Measurements from ENCODE around the gene MYH9. TPM values are rescaled to one million over a fixed set of nuclear protein-coding genes. Genes with fewer than 3 reads are reported as not detected.
"Not testable (repeated sequence)": the region's sequence is repeated elsewhere in the genome, so short reads cannot be mapped to it uniquely, and the experiment has no call there.

Gene MYH9
- total RNA-seq, 1 donor from 2014 or later, result 111 TPM

DNA sequence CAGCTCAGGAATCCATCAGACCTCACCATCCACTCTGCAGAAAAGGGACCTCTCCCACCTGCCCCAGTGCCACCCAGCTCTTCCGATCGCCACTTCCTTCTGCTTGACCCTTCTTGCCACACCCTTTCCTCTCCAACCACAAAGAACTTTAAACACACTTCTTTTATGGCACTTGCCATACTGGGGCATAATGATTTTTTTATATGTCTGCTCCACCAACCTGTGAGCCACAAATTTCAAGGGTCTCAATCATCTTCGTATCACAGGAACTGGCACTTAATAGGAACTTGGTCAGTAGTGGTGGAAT, 11.7 kb upstream of the MYH9 start:
- no peak overlapping the region for H3K27ac ChIP-seq (ENCODE audit: low read depth, low read length)
- H3K4me3 ChIP-seq (ENCODE audit: low read length in 3 of 3), result no peak overlapping the region
- H3K9me3 ChIP-seq (ENCODE audit: control insufficient read depth in 3 of 3, low read length in 3 of 3), result no peaks in the 10 kb centered on the region
- H3K27me3 ChIP-seq (ENCODE audit: control insufficient read depth in 3 of 3, insufficient read depth in 3 of 3, low read length in 3 of 3), result no peaks in the 10 kb centered on the region
- H3K36me3 ChIP-seq (ENCODE audit: control insufficient read depth in 3 of 3, insufficient read depth in 3 of 3, low read length in 3 of 3), result no peaks in the 10 kb centered on the region
- H3K4me1 ChIP-seq (ENCODE audit: control insufficient read depth in 3 of 3, insufficient read depth in 3 of 3, low read length in 3 of 3), result peaks cover 0 to 4% (median 0%) of the 10 kb centered on the region in 3 donors
- no peak overlapping the region for H3K9ac ChIP-seq (ENCODE audit: low read depth in 1 of 3, low read length in 3 of 3)

DNA sequence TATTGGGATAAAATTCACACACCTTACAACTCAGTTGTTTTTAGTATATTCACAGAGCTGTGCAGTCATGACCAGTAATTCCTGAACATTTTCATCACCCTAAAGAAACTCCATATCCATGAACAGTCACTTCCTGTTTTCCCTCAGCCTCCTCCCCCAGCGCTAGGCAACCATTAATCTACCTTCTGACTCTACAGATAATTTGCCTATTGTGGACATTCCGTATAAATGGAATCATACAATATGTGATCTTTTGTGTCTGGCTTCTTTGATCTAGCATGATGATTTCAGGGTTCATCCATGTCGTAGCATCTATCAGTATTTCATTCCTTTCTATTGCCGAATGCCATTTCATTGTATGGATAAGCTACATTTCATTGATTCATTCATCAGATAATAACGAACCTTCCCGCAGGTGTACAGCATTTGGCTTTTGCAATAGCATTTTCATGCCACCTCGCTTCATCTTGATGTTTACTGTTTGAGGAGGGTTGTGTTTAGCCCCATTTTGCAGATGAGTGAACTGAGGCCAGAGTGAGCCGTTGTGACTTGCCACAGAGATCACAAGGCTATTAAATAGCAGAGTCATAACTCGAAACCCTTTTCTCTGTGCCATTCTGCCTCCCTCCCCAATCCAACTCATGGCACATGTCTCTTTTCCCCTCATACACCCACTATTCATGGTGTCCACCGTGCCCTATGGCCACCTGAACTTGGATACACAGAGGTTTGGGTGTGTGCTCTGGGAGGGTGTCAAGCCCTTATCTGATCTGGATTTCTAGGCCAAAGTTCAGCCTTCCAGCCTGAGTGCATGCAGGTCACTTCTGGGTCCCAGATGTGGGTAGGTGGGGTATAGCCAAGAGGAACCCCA, 11.1 kb upstream of the MYH9 start:
- Histone ChIP-seq H3K27ac (ENCODE audit: low read depth, low read length) (no peak overlapping the region), H3K9ac (ENCODE audit: low read depth in 1 of 3, low read length in 3 of 3) (no peak overlapping the region), H3K9me3 (ENCODE audit: control insufficient read depth in 3 of 3, low read length in 3 of 3) (no peaks in the 10 kb centered on the region), H3K27me3 (ENCODE audit: control insufficient read depth in 3 of 3, insufficient read depth in 3 of 3, low read length in 3 of 3) (no peaks in the 10 kb centered on the region), H3K4me3 (ENCODE audit: low read length in 3 of 3) (no peak overlapping the region), H3K36me3 (ENCODE audit: control insufficient read depth in 3 of 3, insufficient read depth in 3 of 3, low read length in 3 of 3) (no peaks in the 10 kb centered on the region), H3K4me1 (ENCODE audit: control insufficient read depth in 3 of 3, insufficient read depth in 3 of 3, low read length in 3 of 3) (peaks cover 0 to 4% (median 0%) of the 10 kb centered on the region in 3 donors)

- Histone ChIP-seq H3K27me3 (ENCODE audit: control insufficient read depth in 3 of 3, insufficient read depth in 3 of 3, low read length in 3 of 3) (no peaks in the 10 kb centered on the region), H3K36me3 (ENCODE audit: control insufficient read depth in 3 of 3, insufficient read depth in 3 of 3, low read length in 3 of 3) (no peaks in the 10 kb centered on the region), H3K9ac (ENCODE audit: low read depth in 1 of 3, low read length in 3 of 3) (no peak overlapping the region), H3K4me1 (ENCODE audit: control insufficient read depth in 3 of 3, insufficient read depth in 3 of 3, low read length in 3 of 3) (peaks cover 0 to 4% (median 0%) of the 10 kb centered on the region in 3 donors), H3K9me3 (ENCODE audit: control insufficient read depth in 3 of 3, low read length in 3 of 3) (no peaks in the 10 kb centered on the region), H3K27ac (ENCODE audit: low read depth, low read length) (no peak overlapping the region), H3K4me3 (ENCODE audit: low read length in 3 of 3) (no peak overlapping the region)
Measured at GRCh38 chr22:36397131-36398093, 9.6 kb upstream of the MYH9 start.

- H3K27ac ChIP-seq (ENCODE audit: low read depth, low read length), result no peak overlapping the region
- H3K9ac ChIP-seq (ENCODE audit: low read depth in 1 of 3, low read length in 3 of 3), result no peak overlapping the region
- no peaks in the 10 kb centered on the region for H3K36me3 ChIP-seq (ENCODE audit: control insufficient read depth in 3 of 3, insufficient read depth in 3 of 3, low read length in 3 of 3)
- peaks cover 0 to 4% (median 0%) of the 10 kb centered on the region in 3 donors for H3K4me1 ChIP-seq (ENCODE audit: control insufficient read depth in 3 of 3, insufficient read depth in 3 of 3, low read length in 3 of 3)
- H3K27me3 ChIP-seq (ENCODE audit: control insufficient read depth in 3 of 3, insufficient read depth in 3 of 3, low read length in 3 of 3), result no peaks in the 10 kb centered on the region
- H3K9me3 ChIP-seq (ENCODE audit: control insufficient read depth in 3 of 3, low read length in 3 of 3), result no peaks in the 10 kb centered on the region
- no peak overlapping the region for H3K4me3 ChIP-seq (ENCODE audit: low read length in 3 of 3)
Measured at GRCh38 chr22:36395915-36396314, 8.1 kb upstream of the MYH9 start.

GRCh38 chr22:36395055-36395849, 7.5 kb upstream of the MYH9 start:
- no peak overlapping the region for H3K4me3 ChIP-seq (ENCODE audit: low read length in 3 of 3)
- H3K27me3 ChIP-seq (ENCODE audit: control insufficient read depth in 3 of 3, insufficient read depth in 3 of 3, low read length in 3 of 3), result no peaks in the 10 kb centered on the region
- H3K9me3 ChIP-seq (ENCODE audit: control insufficient read depth in 3 of 3, low read length in 3 of 3), result no peaks in the 10 kb centered on the region
- H3K4me1 ChIP-seq (ENCODE audit: control insufficient read depth in 3 of 3, insufficient read depth in 3 of 3, low read length in 3 of 3), result peaks cover 0 to 4% (median 0%) of the 10 kb centered on the region in 3 donors
- H3K9ac ChIP-seq (ENCODE audit: low read depth in 1 of 3, low read length in 3 of 3), result no peak overlapping the region
- no peak overlapping the region for H3K27ac ChIP-seq (ENCODE audit: low read depth, low read length)
- no peaks in the 10 kb centered on the region for H3K36me3 ChIP-seq (ENCODE audit: control insufficient read depth in 3 of 3, insufficient read depth in 3 of 3, low read length in 3 of 3)

DNA sequence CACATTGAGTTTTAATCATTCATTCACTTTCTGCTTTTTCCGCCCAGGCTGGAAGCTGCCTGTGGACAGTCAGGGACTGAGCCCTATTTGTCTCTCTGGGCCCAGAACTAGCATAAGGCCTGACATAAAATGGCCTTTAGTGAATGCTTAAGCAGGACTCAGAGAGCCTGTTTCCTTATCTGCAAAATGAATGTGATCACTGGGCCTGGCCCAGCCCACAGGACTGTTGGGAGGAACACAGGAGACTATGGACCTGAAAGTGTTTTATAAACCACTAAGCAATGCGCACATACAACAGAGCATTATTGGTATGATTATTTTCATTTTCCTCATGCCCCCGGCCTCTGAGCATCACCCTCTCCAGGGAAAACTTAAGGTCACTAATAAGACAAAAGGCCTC, 3.9 kb upstream of the MYH9 start:
- H3K9ac ChIP-seq (ENCODE audit: low read depth in 1 of 3, low read length in 3 of 3), result no peak overlapping the region
- H3K4me1 ChIP-seq (ENCODE audit: control insufficient read depth in 3 of 3, insufficient read depth in 3 of 3, low read length in 3 of 3), result peaks cover 3 to 6% (median 4%) of the 10 kb centered on the region in 3 donors
- H3K9me3 ChIP-seq (ENCODE audit: control insufficient read depth in 3 of 3, low read length in 3 of 3), result no peaks in the 10 kb centered on the region
- no peak overlapping the region for H3K4me3 ChIP-seq (ENCODE audit: low read length in 3 of 3)
- no peaks in the 10 kb centered on the region for H3K27me3 ChIP-seq (ENCODE audit: control insufficient read depth in 3 of 3, insufficient read depth in 3 of 3, low read length in 3 of 3)
- no peak overlapping the region for H3K27ac ChIP-seq (ENCODE audit: low read depth, low read length)
- no peaks in the 10 kb centered on the region for H3K36me3 ChIP-seq (ENCODE audit: control insufficient read depth in 3 of 3, insufficient read depth in 3 of 3, low read length in 3 of 3)

DNA sequence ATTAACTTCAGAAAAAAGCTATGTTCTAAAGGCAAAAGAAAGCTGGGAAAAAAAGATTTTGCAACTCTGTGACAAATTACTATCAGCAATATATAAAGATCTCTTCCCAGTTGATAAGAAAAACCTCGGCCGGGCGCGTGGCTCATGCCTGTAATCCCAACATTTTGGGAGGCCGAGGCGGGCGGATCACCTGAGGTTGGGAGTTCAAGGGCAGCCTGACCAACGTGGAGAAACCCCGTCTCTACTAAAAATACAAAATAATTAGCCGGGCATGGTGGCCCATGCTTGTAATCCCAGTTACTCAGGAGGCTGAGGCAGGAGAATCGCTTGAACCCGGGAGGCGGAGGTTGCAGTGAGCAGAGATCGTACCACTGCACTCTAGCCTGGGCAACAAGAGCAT, 1.4 kb upstream of the MYH9 start:
- not testable (repeated sequence) for H3K4me3 ChIP-seq (ENCODE audit: low read length in 3 of 3); H3K9ac ChIP-seq (ENCODE audit: low read depth in 1 of 3, low read length in 3 of 3); H3K27me3 ChIP-seq (ENCODE audit: control insufficient read depth in 3 of 3, insufficient read depth in 3 of 3, low read length in 3 of 3); H3K9me3 ChIP-seq (ENCODE audit: control insufficient read depth in 3 of 3, low read length in 3 of 3); H3K27ac ChIP-seq (ENCODE audit: low read depth, low read length); H3K36me3 ChIP-seq (ENCODE audit: control insufficient read depth in 3 of 3, insufficient read depth in 3 of 3, low read length in 3 of 3)
- peaks cover 20 to 28% (median 26%) of the 10 kb centered on the region in 3 donors for H3K4me1 ChIP-seq (ENCODE audit: control insufficient read depth in 3 of 3, insufficient read depth in 3 of 3, low read length in 3 of 3)

DNA sequence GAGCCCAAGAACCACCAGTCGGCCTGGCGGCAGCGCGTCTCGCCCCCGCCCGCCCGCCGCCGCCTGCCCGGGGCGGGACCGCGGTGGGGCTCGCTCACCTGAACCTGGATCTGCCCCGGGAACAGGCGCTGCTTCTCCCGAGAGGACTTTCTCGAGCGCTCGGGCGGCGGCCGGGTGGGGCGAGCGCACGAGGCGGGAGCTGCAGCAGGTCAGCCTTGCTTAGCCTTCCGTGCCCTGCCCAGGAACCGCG, 133 bp downstream of the MYH9 start:
- Histone ChIP-seq H3K4me1 (ENCODE audit: control insufficient read depth in 3 of 3, insufficient read depth in 3 of 3, low read length in 3 of 3) (peaks cover 28 to 37% (median 34%) of the 10 kb centered on the region in 3 donors), H3K36me3 (ENCODE audit: control insufficient read depth in 3 of 3, insufficient read depth in 3 of 3, low read length in 3 of 3) (peaks cover 0 to 7% (median 0%) of the 10 kb centered on the region in 3 donors), H3K27ac (ENCODE audit: low read depth, low read length) (peak overlapping the region; percentile 88), H3K9me3 (ENCODE audit: control insufficient read depth in 3 of 3, low read length in 3 of 3) (no peaks in the 10 kb centered on the region), H3K4me3 (ENCODE audit: low read length in 3 of 3) (peak overlapping the region; percentile 64 to 83 (median 75)), H3K9ac (ENCODE audit: low read depth in 1 of 3, low read length in 3 of 3) (peak overlapping the region; percentile 82 to 88 (median 82)), H3K27me3 (ENCODE audit: control insufficient read depth in 3 of 3, insufficient read depth in 3 of 3, low read length in 3 of 3) (no peaks in the 10 kb centered on the region)

DNA sequence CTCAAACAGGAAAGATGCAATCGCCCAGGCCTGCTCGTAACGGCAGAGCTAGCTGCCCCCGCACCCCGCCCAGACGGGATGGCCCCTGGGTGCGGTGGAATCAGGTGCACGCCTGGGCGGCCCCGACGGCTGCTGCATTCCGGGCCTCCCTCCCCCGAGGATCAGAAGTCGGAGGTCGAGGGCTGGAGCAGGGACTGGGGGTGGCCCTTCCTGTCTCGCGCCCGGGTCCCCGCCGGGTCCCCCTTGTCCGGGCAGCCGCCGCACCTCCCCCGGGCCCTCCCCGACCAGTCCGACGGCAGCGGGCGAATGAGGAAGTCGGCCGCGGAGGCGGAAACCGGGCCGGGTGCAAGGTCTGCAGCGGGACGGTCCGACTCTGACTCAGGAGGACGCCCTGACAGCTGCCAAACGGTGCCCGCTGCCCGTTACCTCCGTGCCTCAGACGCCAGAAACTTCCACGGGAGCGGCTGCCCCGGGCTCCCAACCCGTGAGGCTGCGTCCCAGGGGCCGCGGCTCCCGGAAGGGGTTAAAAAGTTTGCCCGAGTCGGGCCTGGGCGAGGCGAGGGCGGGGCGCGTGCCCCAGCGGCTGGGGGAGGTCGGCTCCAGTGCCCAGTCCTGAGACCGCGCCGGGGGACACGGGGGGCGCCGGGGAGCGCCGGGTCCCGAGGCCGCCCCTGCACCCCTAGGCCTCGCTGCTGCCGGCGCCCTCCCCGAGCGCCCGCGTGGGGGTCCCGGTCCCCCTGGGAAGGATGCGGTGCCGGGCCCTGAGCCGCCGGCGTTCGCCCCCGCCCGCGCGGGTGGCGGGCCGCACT, 663 bp downstream of the MYH9 start:
- H3K4me3 ChIP-seq (ENCODE audit: low read length in 3 of 3), result peak overlapping the region; percentile 64 to 83 (median 75)
- peak overlapping the region; percentile 82 to 88 (median 82) for H3K9ac ChIP-seq (ENCODE audit: low read depth in 1 of 3, low read length in 3 of 3)
- H3K9me3 ChIP-seq (ENCODE audit: control insufficient read depth in 3 of 3, low read length in 3 of 3), result no peaks in the 10 kb centered on the region
- H3K36me3 ChIP-seq (ENCODE audit: control insufficient read depth in 3 of 3, insufficient read depth in 3 of 3, low read length in 3 of 3), result peaks cover 0 to 7% (median 0%) of the 10 kb centered on the region in 3 donors
- H3K4me1 ChIP-seq (ENCODE audit: control insufficient read depth in 3 of 3, insufficient read depth in 3 of 3, low read length in 3 of 3), result peaks cover 28 to 37% (median 34%) of the 10 kb centered on the region in 3 donors
- no peaks in the 10 kb centered on the region for H3K27me3 ChIP-seq (ENCODE audit: control insufficient read depth in 3 of 3, insufficient read depth in 3 of 3, low read length in 3 of 3)
- peak overlapping the region; percentile 88 for H3K27ac ChIP-seq (ENCODE audit: low read depth, low read length)
